Coronary artery (tissue), 2 donors: ENCODE measurements around the gene MXRA7.
A peak's percentile ranks its signal among the peaks of the same experiment; 100 is the strongest.
"Not testable (repeated sequence)": the region's sequence is repeated elsewhere in the genome, so short reads cannot be mapped to it uniquely, and the experiment has no call there.

ENCODE experiments used
- DNase-seq: peaks from one replicate; pipeline ENCODE4 v3.0.0-alpha.2; 2017; ENCODE audit warnings: low spot score
- H3K27ac ChIP-seq, 2 donors: fragments of 200-600 bp; sonication (generic); one replicate each; pipeline ENCODE4 v1.5.1; 2016 to 2019
- H3K4me3 ChIP-seq: fragments of 200-600 bp; sonication (generic); 2 replicates; pipeline ENCODE4 v1.5.1; 2016; ENCODE audit warnings: mild to moderate bottlenecking, moderate library complexity
- CTCF ChIP-seq: fragments of 200-600 bp; sonication (generic); IDR thresholded peaks from one replicate; pipeline ENCODE4 v1.5.1; 2019; ENCODE audit warnings: antibody characterized with exemption

Gene MXRA7

GRCh38 chr17:76726231-76726775 is 15.5 kb upstream of the MXRA7 start, which contains the start of gene JMJD6:
JMJD6 (minus strand) TSS chr17:76726606; CDS start chr17:76726475, 131 bp downstream.
- H3K27ac ChIP-seq: peak within 1 kb of the TSS; percentile 99 to 100
- no peak for TF ChIP-seq CTCF
- peak within 1 kb of the TSS; percentile 95 for H3K4me3 ChIP-seq
- peak; percentile 99 for DNase-seq

GRCh38 chr17:76725580-76726230 is 14.9 kb upstream of the MXRA7 start:
- no peak for TF ChIP-seq CTCF
- H3K27ac ChIP-seq: peak overlapping the region; percentile 99 to 100
- H3K4me3 ChIP-seq: peak overlapping the region; percentile 95
- DNase-seq: peak; percentile 91

GRCh38 chr17:76723812-76724211 is 13.0 kb upstream of the MXRA7 start:
- no peak overlapping the region for H3K27ac ChIP-seq
- no peak for TF ChIP-seq CTCF
- no peak for DNase-seq
- H3K4me3 ChIP-seq: peak overlapping the region; percentile 33

- not testable (repeated sequence) for H3K27ac ChIP-seq, H3K4me3 ChIP-seq, DNase-seq
Measured at GRCh38 chr17:76722977-76723376, 12.2 kb upstream of the MXRA7 start.

- Histone ChIP-seq H3K27ac (no peak overlapping the region), H3K4me3 (no peak overlapping the region)
- no peak for TF ChIP-seq CTCF
- DNase-seq: no peak
Measured at GRCh38 chr17:76722279-76722678, 11.5 kb upstream of the MXRA7 start.

- TF ChIP-seq CTCF: no peak
- H3K27ac ChIP-seq: no peak overlapping the region
- H3K4me3 ChIP-seq: no peak overlapping the region
- DNase-seq: no peak
Measured at GRCh38 chr17:76721463-76721862, 10.7 kb upstream of the MXRA7 start.

- no peak overlapping the region for H3K27ac ChIP-seq
Measured at GRCh38 chr17:76720941-76721340, 10.2 kb upstream of the MXRA7 start.

More at GRCh38 chr17:76720941-76721340, 10.2 kb upstream of the MXRA7 start:
- no peak overlapping the region for H3K4me3 ChIP-seq
- no peak for DNase-seq
- no peak for TF ChIP-seq CTCF
